HepG2 (cell line): Measurements from ENCODE around the gene ESYT1. TPM values are rescaled to one million over a fixed set of nuclear protein-coding genes. Genes with fewer than 3 reads are reported as not detected.
A peak's percentile ranks its signal among the peaks of the same experiment; 100 is the strongest.

Experiments used
- AKAP8 ChIP-seq: sonication (generic); formaldehyde crosslinking; IDR thresholded peaks from 2 replicates; pipeline ENCODE4 v1.5.1; 2020; ENCODE audit warnings: mild to moderate bottlenecking, missing genetic modification reagents
- ARNT ChIP-seq: fragments of 450-650 bp; IDR thresholded peaks from 2 replicates; pipeline ENCODE4 v1.6.1; 2017
- CBX5 ChIP-seq: sonication (generic); formaldehyde crosslinking; IDR thresholded peaks from 2 replicates; pipeline ENCODE4 v1.4.0; 2020; ENCODE audit warnings: missing genetic modification reagents, borderline replicate concordance
- ESRRA ChIP-seq: sonication (generic); formaldehyde crosslinking; IDR thresholded peaks from 2 replicates; pipeline ENCODE4 v1.5.1; 2020; ENCODE audit warnings: mild to moderate bottlenecking, low read depth, missing genetic modification reagents
- GTF2F1 ChIP-seq: fragments of 150-350 bp; IDR thresholded peaks from 2 replicates; pipeline ENCODE4 v1.6.1; 2014; ENCODE audit warnings: low read length
- KDM2A ChIP-seq: sonication (generic); formaldehyde crosslinking; IDR thresholded peaks from 2 replicates; pipeline ENCODE4 v1.4.0; 2020; ENCODE audit warnings: low read depth, missing genetic modification reagents, borderline replicate concordance
- KLF13 ChIP-seq: sonication (generic); formaldehyde crosslinking; IDR thresholded peaks from 2 replicates; pipeline ENCODE4 v1.4.0; 2020; ENCODE audit warnings: mild to moderate bottlenecking, missing genetic modification reagents
- KMT2B ChIP-seq: IDR thresholded peaks from 2 replicates; pipeline ENCODE4 v1.6.1; 2016; ENCODE audit warnings: missing genetic modification reagents, missing compliant biosample characterization
- MIER3 ChIP-seq: IDR thresholded peaks from 2 replicates; pipeline ENCODE4 v1.6.1; 2016; ENCODE audit warnings: missing compliant biosample characterization, borderline replicate concordance
- NFIC ChIP-seq: IDR thresholded peaks from 2 replicates; pipeline ENCODE4 v1.6.1; 2012; ENCODE audit warnings: mild to moderate bottlenecking, low read length, inconsistent platforms
- NKX3-1 ChIP-seq: sonication (generic); formaldehyde crosslinking; IDR thresholded peaks from 2 replicates; pipeline ENCODE4 v1.5.0; 2020; ENCODE audit warnings: missing genetic modification reagents
- NR2F2 ChIP-seq: IDR thresholded peaks from 2 replicates; pipeline ENCODE4 v1.6.1; 2012; ENCODE audit warnings: low read depth, inconsistent platforms, borderline replicate concordance
- POGZ ChIP-seq: sonication (generic); formaldehyde crosslinking; IDR thresholded peaks from 2 replicates; pipeline ENCODE4 v1.4.0; 2020; ENCODE audit warnings: mild to moderate bottlenecking, missing genetic modification reagents
- RBAK ChIP-seq: sonication (generic); formaldehyde crosslinking; IDR thresholded peaks from 2 replicates; pipeline ENCODE4 v1.5.1; 2020; ENCODE audit warnings: mild to moderate bottlenecking, missing genetic modification reagents
- SP140L ChIP-seq: sonication (generic); formaldehyde crosslinking; IDR thresholded peaks from 2 replicates; pipeline ENCODE4 v1.4.0; 2020; ENCODE audit warnings: missing genetic modification reagents, borderline replicate concordance
- ZC3H13 ChIP-seq: sonication (generic); formaldehyde crosslinking; IDR thresholded peaks from 2 replicates; pipeline ENCODE4 v1.8.1; 2023; ENCODE audit warnings: mild to moderate bottlenecking, missing genetic modification reagents, moderate library complexity
- ZFP41 ChIP-seq: sonication (generic); formaldehyde crosslinking; IDR thresholded peaks from 2 replicates; pipeline ENCODE4 v1.4.0; 2020; ENCODE audit warnings: mild to moderate bottlenecking, missing genetic modification reagents, borderline replicate concordance
- ZFP62 ChIP-seq: sonication (generic); formaldehyde crosslinking; IDR thresholded peaks from 2 replicates; pipeline ENCODE4 v1.4.0; 2020; ENCODE audit warnings: missing genetic modification reagents
- ZFP90 ChIP-seq: sonication (generic); formaldehyde crosslinking; IDR thresholded peaks from 2 replicates; pipeline ENCODE4 v1.8.0; 2022; ENCODE audit warnings: missing genetic modification reagents, mild to moderate bottlenecking, inconsistent platforms, borderline replicate concordance
- ZHX2 ChIP-seq, 2 experiments: sonication (generic) in 1 of 2; formaldehyde crosslinking in 1 of 2; IDR thresholded peaks; 2 replicates each; pipeline versions ENCODE4 v1.6.1 to v1.9.0; 2014 to 2022; ENCODE audit warnings: antibody characterized with exemption in 1 of 2, borderline replicate concordance in 1 of 2, inconsistent platforms in 1 of 2, low read depth in 1 of 2, missing genetic modification reagents in 1 of 2
- ZNF12 ChIP-seq: sonication (generic); formaldehyde crosslinking; IDR thresholded peaks from 2 replicates; pipeline ENCODE4 v1.5.0; 2020; ENCODE audit warnings: missing genetic modification reagents
- ZNF660 ChIP-seq: sonication (generic); formaldehyde crosslinking; IDR thresholded peaks from 2 replicates; pipeline ENCODE4 v1.5.1; 2020; ENCODE audit warnings: mild to moderate bottlenecking, low read depth, missing genetic modification reagents, borderline replicate concordance
- ZNF775 ChIP-seq: sonication (generic); formaldehyde crosslinking; IDR thresholded peaks from 2 replicates; pipeline ENCODE4 v1.4.0; 2020; ENCODE audit warnings: missing genetic modification reagents, mild to moderate bottlenecking, moderate library complexity, borderline replicate concordance
- polyA plus RNA-seq, 8 experiments: library from polyadenylated mRNA; depleted of rRNA in 3 of 8; stranded (reverse) in 7 of 8; unstranded in 1 of 8; fragments of >200 nt; fragmentation: Illumina TruSeq in 4 of 8; extraction: Trizol in 4 of 8; gene quantifications; 2 replicates each; pipeline versions ENCODE4 v1.2.1 to v1.2.3, GENCODE V29; 2011 to 2016; ENCODE audit warnings: low read depth in 4 of 8, missing spikeins in 1 of 8, mixed read lengths in 1 of 8; ENCODE audit not compliant: insufficient read depth in 1 of 8
- total RNA-seq, 5 experiments: library from RNA; depleted of rRNA; stranded (reverse); fragments of >200 nt; fragmentation: Illumina TruSeq; extraction: Trizol; gene quantifications; 2 replicates each; pipeline ENCODE4 v1.2.3, GENCODE V29; 2016; ENCODE audit warnings: low read depth in 1 of 5
- TF ChIP-seq, protein P1 (sequence below): sonication (generic); formaldehyde crosslinking; IDR thresholded peaks from 2 replicates; pipeline ENCODE4 v1.4.0; 2020; ENCODE audit warnings: missing genetic modification reagents

The ESYT1 gene
- total and polyA plus RNA-seq, 2 of the 13 experiments (the other 11 are each of a cell fraction or from before 2014, with no cell fraction given) = 66.9 to 71.0 TPM

DNA sequence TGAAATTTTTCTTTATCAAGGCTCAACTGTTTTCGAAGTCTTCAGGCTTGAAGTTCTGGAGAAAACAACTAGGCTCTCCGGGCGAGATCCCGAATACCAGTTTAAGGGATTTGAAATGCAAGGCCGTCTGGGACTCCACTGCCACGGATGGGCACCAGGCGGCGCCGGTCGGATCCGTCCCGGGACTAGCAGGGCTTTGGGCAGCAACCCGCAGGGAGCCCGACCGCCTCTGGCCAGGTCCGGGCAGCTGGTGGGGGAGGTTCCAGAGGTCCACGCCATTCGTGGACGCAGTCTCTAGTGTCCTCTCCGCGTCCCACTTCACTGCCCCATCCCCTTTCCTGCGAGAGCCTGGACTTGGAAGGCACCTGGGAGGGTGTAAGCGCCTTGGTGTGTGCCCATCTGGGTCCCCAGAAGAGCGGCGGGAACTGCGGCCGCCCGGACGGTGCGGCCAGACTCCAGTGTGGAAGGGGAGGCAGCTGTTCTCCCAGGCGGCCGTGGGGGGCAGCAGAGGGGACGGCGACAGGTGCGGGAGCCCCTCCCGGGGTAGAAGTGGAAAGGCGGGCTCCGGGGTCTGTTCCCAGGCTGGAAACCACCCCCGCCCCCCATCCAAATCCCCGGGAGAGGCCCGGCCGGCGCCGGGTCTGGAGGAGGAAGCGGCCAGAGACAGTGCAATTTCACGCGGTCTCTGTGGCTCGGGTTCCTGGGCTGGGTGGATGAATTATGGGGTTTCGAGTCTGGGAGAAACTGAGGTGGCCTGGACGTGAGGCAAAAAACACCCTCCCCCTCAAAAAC lies 48.9 kb upstream of the ESYT1 start (continued):
- TF ChIP-seq RBAK (CRISPR knock-in tag) = 0 out of 2 replicates have a peak, but pooled peaks have one; percentile 27
- TF ChIP-seq AKAP8 (CRISPR knock-in tag) = no peak
- no peak; the same call in 1 of the 2 replicates for TF ChIP-seq ESRRA (CRISPR knock-in tag)
- no peak for TF ChIP-seq NR2F2
- TF ChIP-seq NKX3-1 (CRISPR knock-in tag) = 0 out of 2 replicates have a peak, but pooled peaks have one; percentile 35
- TF ChIP-seq KMT2B (CRISPR knock-in tag) = 0 out of 2 replicates have a peak, but pooled peaks have one; percentile 48
- TF ChIP-seq ZNF775 (CRISPR knock-in tag) = no peak
- TF ChIP-seq ZFP90 (CRISPR knock-in tag) = peak; percentile 67; the same call in 1 of the 2 replicates
- TF ChIP-seq, protein P1, sequence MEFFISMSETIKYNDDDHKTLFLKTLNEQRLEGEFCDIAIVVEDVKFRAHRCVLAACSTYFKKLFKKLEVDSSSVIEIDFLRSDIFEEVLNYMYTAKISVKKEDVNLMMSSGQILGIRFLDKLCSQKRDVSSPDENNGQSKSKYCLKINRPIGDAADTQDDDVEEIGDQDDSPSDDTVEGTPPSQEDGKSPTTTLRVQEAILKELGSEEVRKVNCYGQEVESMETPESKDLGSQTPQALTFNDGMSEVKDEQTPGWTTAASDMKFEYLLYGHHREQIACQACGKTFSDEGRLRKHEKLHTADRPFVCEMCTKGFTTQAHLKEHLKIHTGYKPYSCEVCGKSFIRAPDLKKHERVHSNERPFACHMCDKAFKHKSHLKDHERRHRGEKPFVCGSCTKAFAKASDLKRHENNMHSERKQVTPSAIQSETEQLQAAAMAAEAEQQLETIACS (CRISPR knock-in tag) = no peak
- TF ChIP-seq ARNT = no peak
- no peak for TF ChIP-seq ZHX2 (IDR thresholded peaks at IDR 0.05; ENCODE audit: low read depth)
- no peak for TF ChIP-seq ZHX2 (CRISPR knock-in tag; IDR thresholded peaks at IDR 0.05; ENCODE audit: borderline replicate concordance)
- no peak for TF ChIP-seq ZFP62 (CRISPR knock-in tag)
- TF ChIP-seq SP140L (CRISPR knock-in tag) = 0 out of 2 replicates have a peak, but pooled peaks have one; percentile 55
- no peak for TF ChIP-seq POGZ (CRISPR knock-in tag)
- no peak for TF ChIP-seq ZNF660 (CRISPR knock-in tag)
- TF ChIP-seq ZFP41 = peak; percentile 46; the same call in 1 of the 2 replicates
- TF ChIP-seq NFIC = no peak
- peak; percentile 28; the same call in 1 of the 2 replicates for TF ChIP-seq MIER3
- no peak for TF ChIP-seq ZNF12
- no peak for TF ChIP-seq KLF13 (CRISPR knock-in tag)
- peak; percentile 89 for TF ChIP-seq KDM2A (CRISPR knock-in tag)
- peak; percentile 58; the same call in 1 of the 2 replicates for TF ChIP-seq CBX5
- no peak for TF ChIP-seq ZC3H13
- TF ChIP-seq GTF2F1 = no peak
